ENCODE measurements around the gene TBPL1. TPM values are rescaled to one million over a fixed set of nuclear protein-coding genes. Genes with fewer than 3 reads are reported as not detected.

Gene TBPL1
- total and polyA plus RNA-seq, 9 of the 15 experiments (the other 6 are each of a cell fraction or from before 2014, with no cell fraction given) = 78.1 to 152 (median 107) TPM

- TF ChIP-seq PRDM10 (IDR thresholded peaks at IDR 0.05; ENCODE audit: partially characterized antibody) (peak; percentile 38), DNMT1 (IDR thresholded peaks at IDR 0.05) (no peak), SAP30 (IDR thresholded peaks at IDR 0.05; ENCODE audit: borderline replicate concordance, insufficient read depth, low read depth, low read length, poor library complexity, severe bottlenecking) (peak; percentile 46), PHF20 (IDR thresholded peaks at IDR 0.05; ENCODE audit: partially characterized antibody) (peak; percentile 76), XRCC5 (IDR thresholded peaks at IDR 0.05; ENCODE audit: low read depth, low read length) (peak; percentile 62; the same call in 1 of the 2 replicates), SUPT5H (IDR thresholded peaks at IDR 0.05) (peak; percentile 84), ZNF561 (CRISPR knock-in tag; conservative IDR thresholded peaks at IDR 0.05) (no peak), ETV1 (tag; conservative IDR thresholded peaks at IDR 0.05; ENCODE audit: low read depth) (peak; percentile 100), ZNF12 (CRISPR knock-in tag; IDR thresholded peaks at IDR 0.05) (no peak), ZNF23 (CRISPR knock-in tag; IDR thresholded peaks at IDR 0.05) (no peak), L3MBTL2 (IDR thresholded peaks at IDR 0.05) (no peak), NFRKB (IDR thresholded peaks at IDR 0.05; ENCODE audit: low read depth) (no peak), CGGBP1 (CRISPR knock-in tag; IDR thresholded peaks at IDR 0.05) (no peak), MXI1 (IDR thresholded peaks at IDR 0.05; ENCODE audit: low read depth, low read length) (peak; percentile 59; the same call in 1 of the 2 replicates), GATAD2A (IDR thresholded peaks at IDR 0.05) (peak; percentile 11; the same call in 1 of the 2 replicates), FOXM1 (IDR thresholded peaks at IDR 0.05; ENCODE audit: low read depth) (peak; percentile 47), FOXM1 (CRISPR knock-in tag; IDR thresholded peaks at IDR 0.05; ENCODE audit: low read depth) (0 out of 2 replicates have a peak, but pooled peaks have one; percentile 12), POLR2A (conservative IDR thresholded peaks at IDR 0.05) (peak; percentile 89), CREB3L1 (IDR thresholded peaks at IDR 0.05; ENCODE audit: borderline replicate concordance, low read depth) (peak; percentile 85; the same call in 1 of the 2 replicates), ZNF143 (CRISPR knock-in tag; IDR thresholded peaks at IDR 0.05) (no peak)
These were observed at the start of gene TBPL1 (continued) for GRCh38 chr6:133952815-133953633.

Data from K562 (cell line).